VCaP (cell line): ENCODE data around the gene CYTH1.

ENCODE experiments used
- H3K27ac ChIP-seq: fragments of 450-650 bp; 2 replicates; pipeline ENCODE4 v1.5.1; 2017
- TF ChIP-seq, protein P1 (sequence below): fragments of 450-650 bp; conservative IDR thresholded peaks from 2 replicates; pipeline ENCODE4 v1.5.1; 2017; ENCODE audit warnings: mild to moderate bottlenecking, moderate library complexity

CYTH1 gene

DNA sequence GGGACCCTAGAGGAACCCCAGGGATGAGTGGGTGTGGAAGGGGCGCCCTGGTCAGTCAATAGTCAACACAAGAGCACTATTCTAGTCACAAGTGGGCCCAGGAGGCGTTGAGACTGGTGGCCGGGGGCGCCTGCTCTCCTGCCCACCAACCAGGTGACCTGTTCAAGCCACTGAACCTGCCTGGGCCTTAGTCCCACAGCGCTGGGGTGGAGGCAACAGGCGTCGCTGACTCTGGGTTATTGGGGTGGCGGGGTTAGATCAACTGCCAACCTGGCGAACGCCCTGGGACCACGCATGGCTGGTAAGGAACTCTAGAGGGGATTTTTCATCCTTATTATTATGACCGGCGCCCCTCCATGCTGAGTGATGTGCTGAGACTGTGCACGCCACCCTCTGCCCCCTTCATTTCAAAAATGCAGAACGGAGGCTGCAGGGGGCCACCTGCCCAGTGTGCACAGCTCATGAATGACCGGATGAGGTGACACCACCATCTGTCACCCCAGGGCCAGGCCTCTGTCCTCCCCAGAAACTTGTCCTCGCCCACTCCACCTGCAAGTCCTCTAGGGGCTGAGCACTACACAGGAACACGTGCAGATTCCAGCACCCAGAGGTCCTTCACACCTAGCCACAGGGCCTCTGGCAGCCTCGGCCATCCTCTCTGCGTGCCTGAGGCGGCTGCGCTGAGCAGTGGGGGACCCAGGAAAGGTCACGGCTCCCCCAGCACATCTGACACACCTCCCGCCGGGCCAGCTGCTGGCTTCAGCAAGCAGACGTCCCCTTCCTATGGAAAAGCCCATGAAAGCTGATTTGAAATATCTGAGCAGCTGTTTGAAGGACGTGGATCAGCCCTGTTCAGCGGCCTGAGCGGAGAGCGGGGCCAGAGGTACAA is 153.3 kb downstream of the CYTH1 start:
- TF ChIP-seq, protein P1, sequence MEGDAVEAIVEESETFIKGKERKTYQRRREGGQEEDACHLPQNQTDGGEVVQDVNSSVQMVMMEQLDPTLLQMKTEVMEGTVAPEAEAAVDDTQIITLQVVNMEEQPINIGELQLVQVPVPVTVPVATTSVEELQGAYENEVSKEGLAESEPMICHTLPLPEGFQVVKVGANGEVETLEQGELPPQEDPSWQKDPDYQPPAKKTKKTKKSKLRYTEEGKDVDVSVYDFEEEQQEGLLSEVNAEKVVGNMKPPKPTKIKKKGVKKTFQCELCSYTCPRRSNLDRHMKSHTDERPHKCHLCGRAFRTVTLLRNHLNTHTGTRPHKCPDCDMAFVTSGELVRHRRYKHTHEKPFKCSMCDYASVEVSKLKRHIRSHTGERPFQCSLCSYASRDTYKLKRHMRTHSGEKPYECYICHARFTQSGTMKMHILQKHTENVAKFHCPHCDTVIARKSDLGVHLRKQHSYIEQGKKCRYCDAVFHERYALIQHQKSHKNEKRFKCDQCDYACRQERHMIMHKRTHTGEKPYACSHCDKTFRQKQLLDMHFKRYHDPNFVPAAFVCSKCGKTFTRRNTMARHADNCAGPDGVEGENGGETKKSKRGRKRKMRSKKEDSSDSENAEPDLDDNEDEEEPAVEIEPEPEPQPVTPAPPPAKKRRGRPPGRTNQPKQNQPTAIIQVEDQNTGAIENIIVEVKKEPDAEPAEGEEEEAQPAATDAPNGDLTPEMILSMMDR = no peak
- no peak overlapping the region for H3K27ac ChIP-seq

DNA sequence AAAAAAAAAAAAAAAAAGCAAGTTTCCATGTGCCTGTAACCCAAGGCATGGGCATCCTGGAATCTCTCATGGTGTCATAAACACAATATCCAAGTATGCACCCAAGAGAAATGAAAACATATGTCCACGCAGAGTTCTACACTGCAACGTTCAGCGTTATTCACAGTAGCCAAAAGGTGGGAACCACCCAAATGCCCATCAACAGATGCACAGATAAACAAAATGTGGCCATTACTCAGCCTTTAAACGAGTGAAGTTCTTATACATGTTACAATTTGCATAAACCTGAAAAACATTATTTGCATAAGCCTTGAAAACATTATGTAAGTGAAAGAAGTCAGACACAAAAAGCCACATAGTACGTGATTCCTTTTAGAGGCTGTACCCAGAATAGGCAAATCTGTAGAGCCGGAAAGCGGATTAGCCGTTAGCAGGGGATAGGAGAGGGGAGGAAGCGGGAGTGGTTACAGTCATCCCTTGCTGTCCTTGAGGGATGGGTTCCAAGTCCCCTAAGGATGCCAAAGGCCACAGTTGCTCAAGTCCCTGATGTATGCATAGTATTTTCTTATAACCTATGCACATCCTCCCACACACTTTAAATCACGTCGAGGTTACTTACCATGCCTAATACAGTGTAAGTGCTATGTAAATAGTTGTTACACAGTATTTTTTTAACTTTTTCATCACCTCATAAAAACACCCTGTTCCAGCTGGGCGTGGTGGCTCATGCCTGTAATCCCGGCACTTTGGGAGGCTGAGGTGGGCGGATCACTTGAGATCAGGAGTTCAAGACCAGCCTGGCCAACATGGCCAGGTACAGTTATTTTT is 157.5 kb downstream of the CYTH1 start:
- TF ChIP-seq, protein P1 = no peak
- no peak overlapping the region for H3K27ac ChIP-seq
